ENCODE measurements around the gene PXDN.
A peak's percentile ranks its signal among the peaks of the same experiment; 100 is the strongest.

PXDN gene

DNA sequence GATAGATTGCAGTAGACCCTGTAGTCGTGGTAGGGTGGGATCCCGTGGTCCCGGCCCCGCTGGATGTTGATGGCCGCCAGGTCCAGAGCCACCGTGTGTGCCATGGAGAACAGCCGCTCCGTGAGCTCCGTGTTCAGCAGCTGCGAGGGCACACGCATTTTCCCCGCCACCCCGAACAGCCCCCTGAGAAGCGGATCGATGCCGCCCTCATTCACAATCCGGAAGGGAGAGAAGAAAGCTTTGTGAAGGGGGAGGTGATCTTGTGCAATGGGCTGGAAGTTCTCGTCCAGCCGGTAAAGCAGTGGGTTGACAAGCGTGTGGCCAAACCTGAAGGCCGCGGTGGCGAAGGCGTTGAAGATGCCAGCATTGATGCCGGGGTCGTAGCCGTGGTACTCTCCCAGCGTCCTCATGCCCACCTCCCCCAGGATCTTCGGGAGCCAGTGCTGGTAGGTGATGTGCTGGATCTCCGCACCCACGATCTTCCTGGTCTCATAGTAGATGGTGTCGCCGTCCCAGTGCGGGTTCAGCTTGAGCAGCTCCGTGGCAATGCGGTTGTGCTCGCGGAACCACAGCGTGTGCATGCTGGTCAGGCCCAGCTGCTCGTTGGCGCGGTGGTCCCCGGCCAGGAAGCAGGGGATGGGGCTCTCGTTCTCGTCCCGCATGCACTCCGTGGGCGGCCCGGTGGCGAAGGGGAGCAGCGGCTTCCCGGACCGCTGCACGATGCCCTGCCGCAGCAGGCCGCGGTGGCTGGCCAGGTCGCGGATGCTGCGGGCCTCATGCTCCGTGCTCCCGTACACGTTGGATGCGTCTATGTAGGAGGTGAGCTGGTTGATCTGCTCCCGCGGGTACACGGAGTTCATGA is 95.8 kb downstream of the PXDN start:
- no peak for DNase-seq (ENCODE audit: low spot score)

DNA sequence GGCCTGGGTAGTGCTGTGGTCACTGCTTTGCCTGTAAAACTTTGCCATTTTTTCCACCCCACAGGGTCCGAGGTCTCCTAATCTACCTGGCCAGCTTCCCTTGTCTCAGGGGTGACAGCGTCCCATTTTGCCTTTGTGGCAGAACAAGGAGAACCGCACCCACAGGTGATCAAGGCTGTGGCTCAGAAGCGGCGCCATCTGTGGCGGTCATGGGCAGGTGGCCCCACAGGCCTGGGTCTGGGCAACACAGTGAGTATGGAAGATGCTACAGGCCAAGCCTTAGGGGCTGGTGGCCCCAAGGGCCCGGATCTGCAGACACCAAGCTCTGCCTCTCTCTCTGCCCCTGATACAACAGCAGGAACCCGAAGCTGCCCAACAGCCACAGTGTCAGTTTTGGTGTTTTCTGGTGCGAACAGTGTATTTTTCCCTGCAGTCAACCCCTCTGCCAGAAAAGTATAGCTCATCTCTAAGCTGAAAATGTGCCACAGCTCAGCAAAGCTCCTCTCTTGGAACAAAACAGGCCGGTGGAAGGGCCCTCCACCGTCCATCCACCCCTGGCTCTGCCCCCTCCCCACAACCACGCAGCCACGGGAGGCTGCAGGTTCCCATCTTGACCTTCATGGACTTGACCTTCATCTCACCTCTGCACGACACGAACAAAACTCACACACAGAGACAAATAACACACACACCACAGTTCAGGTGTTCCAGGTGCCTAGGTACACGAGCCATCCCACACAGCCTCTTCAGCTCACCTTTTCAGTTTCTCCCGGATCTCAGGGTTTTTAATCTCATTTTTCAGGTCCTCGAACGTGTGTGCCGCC is 96.7 kb downstream of the PXDN start:
- no peak for DNase-seq (ENCODE audit: low spot score)

DNA sequence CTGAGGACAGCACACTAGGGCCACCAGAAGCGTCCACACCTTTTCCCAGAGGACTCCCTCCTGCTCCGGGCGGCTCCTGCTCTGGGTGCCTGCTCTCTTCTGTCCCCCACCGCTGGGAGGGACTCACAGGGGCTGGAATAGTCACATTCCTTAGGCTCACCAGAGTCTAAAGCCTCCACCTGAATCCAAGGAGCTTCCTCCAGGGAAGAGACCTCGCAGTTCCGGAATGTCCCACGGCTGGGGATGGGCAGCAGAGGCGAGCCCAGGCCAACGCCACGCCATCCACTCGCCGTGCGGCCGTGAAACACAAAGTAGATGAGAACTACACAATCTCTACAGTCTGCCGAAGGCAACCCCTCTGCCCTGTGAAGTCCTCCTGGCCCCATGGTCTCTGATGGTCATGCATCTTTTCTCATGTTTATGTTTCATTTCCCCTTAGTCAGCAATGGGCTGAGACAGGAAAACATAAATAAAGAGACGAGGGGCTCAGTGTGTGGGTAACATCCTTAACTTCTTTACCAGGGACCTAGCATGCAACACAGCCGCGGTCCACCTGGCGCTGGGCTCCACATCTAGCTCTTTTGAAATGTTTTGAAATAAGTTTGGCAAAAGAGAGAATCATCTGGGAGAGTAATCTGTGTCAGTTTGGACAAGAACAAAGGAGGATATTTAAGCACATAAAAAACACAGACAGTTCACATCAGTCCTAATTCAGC is 98.4 kb downstream of the PXDN start:
- no peak for DNase-seq (ENCODE audit: low spot score)

DNA sequence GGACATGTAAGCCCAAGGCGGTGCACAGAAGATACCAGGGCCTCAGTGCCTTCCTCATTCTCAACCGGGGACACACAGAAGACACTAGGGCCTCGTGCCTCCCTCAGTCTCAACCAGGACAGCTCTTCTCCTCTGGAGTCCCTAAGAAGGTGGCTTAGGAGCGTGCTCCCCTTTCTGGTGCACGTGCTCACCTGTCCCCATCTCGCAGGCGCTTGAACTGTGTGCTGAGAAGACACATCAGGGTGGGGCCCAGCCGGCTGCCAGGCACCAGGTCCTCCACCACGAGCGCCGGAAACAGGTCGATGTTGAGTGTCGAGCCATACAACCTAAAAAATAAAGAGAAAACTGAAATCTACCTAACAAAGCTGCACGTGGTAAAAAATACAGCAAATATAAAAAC is 99.9 kb downstream of the PXDN start:
- no peak for DNase-seq (ENCODE audit: low spot score)

DNA sequence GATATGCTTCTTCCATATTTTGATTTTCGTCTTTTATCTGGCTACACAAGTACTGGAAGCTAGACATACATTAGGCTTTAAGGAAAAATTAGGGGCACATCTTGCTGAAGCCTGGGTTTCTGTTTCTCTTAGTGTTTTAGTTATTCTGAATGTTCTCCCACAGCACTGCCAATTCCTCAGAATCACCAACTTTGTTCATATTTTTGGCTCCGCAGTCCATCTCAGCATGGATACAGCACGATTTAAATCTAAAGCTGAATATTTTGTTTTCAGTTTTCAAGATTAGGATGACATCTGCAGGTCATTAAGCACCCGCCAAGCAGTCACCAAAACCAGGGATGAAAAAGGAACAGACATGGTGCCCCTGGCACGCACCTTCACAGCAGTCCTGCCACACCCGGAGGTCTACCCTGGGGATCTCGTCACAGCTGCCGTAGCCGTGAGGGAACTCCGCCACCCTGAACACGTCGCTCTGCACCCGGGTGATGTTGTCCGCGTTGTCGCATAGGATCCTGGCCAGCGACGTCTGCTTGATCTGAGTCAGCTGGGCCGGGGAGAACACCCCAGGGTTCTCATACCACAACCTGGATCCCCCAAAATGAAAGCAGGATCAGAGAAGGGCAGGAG is 101.2 kb downstream of the PXDN start:
- DNase-seq (ENCODE audit: low spot score) = no peak

DNA sequence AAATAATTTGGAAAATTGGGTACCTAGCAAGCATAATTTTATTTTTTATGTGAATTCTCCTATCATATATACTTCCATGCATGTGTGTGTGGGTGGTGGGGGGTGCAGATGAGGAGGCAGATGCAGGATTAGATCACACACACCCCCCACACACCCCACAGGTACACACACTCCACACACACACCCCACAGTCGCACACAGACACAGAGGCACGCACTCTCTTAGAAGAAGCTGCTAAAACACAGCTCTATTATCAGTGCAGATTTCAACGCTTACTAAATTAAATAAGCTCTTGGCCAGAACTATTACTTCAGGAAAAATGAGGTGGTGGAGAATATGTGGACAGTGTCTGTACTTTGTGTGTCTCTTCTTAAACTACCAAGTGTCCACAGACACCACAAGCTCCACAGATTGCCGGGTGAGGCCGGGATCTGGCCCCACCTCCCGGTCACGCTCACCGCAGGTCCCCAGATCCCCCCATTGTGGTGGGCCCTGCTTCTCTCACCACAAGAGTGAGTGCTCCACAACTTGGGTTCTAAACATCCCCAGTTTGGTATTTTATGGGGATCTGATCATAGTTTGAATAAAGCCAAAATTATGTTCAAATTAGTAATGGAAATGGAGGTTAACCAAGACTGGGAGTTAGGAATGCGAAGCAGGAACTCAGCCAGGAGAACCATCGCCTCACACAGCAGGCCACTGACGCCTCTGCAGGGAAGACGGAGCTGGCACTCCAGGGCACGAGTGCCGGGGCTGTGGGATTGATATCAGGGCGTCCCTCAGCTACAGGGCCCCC is 102.1 kb downstream of the PXDN start:
- DNase-seq (ENCODE audit: low spot score) = peak; percentile 32

DNA sequence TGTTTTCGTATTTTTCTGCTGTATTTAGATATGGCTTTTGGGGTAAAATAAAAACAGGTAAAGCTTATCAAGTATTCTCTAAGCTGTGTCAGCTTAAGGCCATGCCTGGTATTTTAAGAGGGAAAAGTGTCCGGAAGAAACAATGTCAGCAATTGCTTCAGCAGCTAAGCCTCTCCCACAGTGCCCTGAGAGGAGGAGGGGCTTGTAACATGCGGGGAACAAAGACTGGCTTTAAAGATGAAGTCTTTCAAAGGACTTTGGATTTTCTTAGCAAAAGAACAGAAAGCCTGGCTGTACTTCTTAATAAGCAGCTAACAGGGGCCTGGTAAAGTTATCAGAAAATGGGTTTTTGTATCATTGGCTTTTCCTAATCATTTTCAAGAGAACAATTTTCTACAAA is 102.8 kb downstream of the PXDN start:
- no peak for DNase-seq (ENCODE audit: low spot score)

DNA sequence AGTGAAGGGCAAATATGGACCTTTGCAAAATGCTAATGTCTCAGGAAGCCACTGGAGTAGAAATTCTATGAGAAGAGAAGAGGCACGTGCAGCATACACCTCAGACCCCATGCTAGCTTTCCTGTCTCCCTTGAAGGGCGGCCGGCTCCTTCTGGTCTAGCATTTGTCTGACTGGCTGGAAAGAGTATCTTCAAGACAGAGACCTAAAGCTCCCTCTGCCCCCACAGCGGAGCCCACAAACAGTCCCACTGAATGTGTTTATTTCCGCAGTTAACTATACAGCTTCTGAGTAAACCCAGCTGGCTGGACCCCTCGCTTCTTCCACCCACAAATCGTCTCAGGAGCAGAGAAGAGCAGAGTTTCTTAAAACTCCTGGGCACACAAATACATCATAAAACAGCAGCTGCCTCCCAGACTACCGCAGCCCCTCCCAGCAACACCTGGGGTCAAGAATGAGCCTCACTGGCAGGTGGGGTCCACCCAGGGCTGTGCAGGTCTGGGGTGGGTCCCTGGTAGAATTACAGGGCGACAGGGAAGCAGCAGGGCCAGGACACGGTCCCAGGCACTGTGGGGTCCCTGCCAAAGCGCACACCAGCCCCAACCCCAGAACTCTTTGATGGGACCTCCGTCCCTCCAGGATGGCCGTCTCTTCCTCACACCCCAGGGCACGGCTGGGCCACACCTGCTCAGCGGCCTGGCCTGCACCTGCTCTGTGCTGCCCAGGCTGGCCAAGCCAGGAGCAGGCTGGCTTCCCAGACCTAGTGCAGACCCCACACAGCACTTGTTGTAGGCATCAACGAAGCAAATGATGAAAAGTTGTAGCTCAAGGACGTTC is 103.8 kb downstream of the PXDN start:
- no peak for DNase-seq (ENCODE audit: low spot score)

DNA sequence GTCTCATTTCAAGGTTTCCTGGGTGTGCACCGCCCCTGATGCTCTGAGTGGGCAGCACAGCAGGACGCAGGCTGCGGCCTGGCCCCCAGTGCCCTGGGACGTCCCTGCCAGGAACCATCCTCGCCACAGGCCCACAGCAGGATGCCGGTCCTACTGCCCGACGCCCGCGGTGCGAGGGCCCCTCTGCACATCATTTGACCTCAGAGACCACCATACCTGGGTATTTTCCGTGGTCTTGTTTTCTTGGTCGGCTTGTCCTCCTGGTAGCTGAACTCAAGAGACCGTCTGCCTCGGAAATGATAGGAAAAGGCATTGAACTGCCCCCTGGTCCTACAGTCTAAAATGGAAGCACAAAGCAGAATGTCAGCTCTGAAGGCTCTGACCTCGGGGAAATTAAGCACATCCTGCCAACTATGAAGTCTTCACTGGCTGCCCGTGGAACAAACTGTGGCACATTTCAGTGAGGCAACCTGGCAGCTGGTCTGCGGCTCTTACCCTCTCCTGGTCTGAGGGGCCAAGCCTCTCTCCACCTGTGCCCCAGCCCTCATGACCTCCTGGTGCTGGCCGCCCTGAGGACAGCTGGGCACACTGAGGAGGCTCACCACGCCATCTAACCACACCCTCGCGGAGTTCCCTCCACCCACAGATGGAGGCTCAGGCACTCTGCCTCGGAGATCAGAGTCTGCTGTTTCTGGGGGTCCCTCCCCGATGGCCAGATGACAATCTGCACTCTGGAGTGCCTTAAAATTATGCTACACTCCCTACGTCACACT is 105.0 kb downstream of the PXDN start:
- no peak for DNase-seq (ENCODE audit: low spot score)

DNA sequence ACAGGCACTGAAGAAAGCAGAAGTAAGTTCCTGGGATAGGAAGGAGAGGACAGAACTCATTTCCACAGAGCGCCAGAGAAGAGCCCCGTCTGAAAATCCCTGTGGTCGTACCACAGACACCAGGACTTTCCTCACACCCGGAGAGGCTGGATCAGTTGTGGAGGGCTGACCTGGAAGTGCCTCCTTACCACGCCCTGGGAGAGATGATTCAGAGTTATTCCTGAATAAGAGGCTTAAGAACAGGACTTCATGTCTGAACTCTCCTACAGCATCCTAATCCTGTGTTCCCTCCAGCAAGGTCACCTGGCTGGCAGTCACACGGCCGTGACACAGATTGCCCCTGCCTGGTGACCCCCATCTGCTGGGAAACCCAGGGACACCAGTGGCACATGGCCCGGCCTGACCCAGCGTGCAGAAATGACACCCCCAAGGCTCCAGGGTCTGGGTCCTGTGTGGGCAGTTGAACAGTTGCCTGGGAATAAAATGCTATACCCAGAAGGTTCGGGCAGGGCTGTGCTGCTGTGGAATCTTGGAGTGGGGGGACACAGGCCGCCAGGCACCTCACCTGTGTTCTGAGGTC is 105.9 kb downstream of the PXDN start:
- no peak for DNase-seq (ENCODE audit: low spot score)

DNA sequence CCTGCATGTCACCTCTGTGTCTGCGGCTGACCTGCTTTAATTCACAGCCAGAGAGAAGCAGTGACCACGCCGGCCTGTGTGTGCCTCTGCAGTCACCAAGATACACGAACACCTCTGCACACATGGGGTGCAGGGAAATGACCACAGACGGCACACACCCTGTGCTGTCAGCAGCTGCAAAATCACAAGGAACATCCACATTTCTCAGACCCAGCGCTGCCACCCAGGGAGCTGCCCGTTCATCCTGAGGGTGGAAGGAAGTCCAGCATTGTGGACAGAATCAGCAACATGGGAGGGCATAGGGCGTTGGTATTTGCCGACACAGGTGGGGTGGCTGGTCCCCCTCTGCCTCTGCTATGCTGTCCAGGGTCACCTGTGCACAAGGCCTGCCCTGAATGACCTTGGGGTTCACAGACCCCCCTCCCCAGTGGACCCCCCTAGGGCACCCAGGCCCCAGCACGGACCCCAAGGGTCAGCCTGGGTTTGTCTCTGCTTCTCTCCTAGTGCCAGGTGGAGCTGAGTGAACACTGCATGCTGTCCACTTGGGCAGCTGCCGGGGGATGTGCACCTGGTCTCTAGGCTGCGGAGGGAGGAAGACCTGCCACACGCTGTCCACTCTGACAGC is 107.4 kb downstream of the PXDN start:
- DNase-seq (ENCODE audit: low spot score) = no peak

DNA sequence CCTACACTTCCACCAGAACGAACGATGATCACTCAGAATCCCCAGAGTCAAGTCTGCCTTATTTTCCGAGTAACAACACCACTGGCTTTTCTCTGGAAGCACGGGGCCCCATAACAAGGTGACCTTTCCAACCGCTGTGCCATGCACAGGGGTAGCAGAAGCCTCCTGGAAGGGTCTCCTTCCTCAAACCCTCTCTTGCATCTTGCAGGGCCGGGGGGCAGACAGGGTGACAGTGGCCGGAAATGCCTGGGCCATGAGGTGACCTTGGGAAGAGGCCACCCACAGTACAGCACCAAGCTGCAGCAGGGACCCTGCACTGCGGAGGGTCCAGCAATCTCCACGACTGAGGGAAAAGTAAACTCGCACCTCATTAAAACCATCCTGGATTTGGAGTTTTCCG is 108.5 kb downstream of the PXDN start:
- DNase-seq (ENCODE audit: low spot score) = no peak

DNA sequence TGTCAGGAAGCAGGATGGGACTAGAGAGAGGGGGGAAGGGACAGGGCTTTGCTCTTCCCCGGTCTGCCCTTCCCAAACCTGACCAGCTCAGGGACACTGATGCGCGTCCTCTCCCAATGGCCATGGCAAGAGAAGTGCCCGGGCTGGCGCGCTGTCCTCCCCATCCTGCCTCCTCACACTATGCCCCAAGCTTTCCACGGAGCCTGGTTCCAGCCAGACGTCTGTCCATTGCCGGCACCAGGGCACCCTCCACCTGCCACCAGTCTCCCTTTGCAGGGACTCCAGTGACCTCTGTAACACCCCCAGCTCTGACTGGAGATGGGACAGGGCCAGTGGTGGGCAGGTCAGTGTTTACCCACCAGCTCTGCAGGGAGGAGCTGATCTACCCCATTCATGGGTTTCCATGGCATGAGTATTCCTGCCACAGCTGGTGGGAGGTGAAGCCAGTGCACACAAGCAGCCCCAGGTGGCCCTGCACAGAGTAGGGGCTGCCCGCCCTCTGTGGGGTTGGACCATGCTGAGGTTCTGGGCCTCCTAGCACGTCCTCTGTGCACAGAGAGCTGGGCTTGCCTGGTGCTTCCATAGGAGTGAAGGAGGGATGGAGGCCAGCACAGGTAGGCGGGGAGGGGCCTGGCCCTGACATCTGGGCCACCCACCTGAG is 109.5 kb downstream of the PXDN start:
- no peak for DNase-seq (ENCODE audit: low spot score)

DNA sequence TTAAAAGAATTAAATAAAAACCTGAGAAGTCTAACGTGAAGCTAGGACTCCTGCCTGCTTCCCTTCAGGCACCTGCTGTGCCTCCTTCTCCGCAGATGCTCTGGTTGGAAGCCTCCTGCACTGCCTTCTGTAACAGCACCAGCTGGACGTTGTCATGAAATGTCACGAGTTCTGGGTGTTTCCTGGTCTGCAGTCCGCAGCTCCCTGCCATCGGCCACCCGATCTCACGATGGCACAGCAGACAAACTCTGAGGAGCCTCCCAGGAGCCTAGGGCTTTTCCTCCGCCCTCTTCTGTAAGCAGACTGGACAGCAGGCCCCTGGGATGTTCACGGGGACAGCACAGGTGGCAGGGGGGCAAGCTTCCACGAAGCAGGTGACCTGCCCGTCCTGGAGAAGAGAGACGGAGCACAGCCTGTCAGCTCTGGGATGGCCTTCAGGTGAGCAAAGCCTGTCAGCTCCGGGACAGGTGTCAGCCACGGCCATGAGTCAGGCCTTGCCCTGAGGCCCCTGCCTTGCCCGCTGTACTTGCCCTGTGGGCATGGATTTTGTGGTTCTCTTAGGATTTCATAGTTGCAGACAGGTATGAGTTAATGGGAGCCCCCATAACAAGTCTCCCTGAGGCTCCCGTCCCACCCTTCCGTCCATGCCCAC is 110.3 kb downstream of the PXDN start:
- DNase-seq (ENCODE audit: low spot score) = no peak

DNA sequence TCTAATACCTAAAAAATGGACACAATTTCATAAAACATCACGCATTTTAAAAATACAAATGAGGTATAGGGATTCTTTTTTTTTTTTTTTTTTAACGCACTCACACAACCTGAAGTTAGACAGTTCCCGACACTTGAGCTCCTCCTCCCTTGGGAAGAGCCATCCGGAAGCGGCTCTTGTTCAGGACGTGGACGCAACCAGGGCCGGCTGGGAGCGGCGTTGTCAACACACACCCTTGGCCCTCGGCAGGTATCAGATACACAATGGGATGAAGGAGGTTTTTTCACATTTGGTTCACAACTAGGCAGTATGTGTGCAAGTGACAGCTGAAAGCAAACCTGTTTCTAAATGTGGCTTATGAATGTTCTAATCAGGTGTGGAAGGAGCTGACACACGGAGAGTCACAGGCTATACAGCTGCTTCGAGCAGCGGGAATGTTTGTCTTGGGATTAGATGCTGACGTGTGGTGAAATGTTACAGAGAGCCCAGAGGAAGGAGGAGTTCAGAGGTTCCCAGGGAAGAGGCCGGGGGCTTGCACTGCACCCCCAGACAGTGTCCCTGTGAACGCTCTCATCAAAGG is 111.1 kb downstream of the PXDN start:
- no peak for DNase-seq (ENCODE audit: low spot score)

DNA sequence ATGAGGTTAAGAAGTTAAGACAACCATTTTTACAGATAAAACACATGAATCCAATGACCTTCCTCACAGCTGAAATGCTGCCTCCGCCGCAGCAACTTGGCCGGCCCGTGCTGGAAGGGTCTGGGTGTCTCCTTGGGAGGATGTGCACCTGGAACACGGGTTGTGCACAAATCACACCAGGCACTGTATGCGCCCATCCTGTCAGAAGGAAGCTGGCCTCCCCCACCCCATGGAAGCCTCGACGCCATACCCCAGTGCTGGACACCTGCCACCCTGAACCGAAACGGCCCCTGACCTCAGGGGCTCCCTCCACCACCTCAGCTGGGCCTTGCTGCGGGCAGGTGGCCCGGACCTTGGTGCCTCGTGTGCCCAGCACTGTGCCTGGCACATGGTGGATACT is 111.8 kb downstream of the PXDN start:
- DNase-seq (ENCODE audit: low spot score) = no peak

DNA sequence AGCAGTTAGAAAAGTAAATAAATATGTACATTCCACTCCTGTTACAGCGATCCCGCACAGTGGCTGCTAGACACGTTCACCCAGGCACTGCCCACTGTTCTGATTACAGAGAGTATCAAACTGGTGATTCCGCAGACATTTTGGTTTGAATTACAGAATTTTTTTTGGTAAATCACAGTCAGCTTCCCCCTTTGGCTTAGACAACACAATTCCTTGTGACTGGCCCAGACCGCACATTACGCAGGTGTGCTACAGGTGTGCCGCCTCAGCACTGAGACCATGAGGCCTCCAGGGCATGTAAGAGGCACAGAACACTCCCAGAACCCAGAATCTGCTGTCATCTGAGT is 112.3 kb downstream of the PXDN start:
- DNase-seq (ENCODE audit: low spot score) = no peak

All from AG08395 (cell line).